Breast epithelium (tissue), 3 donors: ENCODE data around the gene CCDC92.

Source experiments
- CTCF ChIP-seq, 3 donors: fragments of 450-650 bp; IDR thresholded peaks; one replicate each; pipeline ENCODE4 v1.5.1; 2016 to 2017; ENCODE audit warnings: antibody characterized with exemption in 3 of 3, mild to moderate bottlenecking in 3 of 3, moderate library complexity in 3 of 3
- POLR2A ChIP-seq: fragments of 450-650 bp; IDR thresholded peaks from one replicate; pipeline ENCODE4 v1.6.1; 2016; ENCODE audit warnings: antibody characterized with exemption, mild to moderate bottlenecking, moderate library complexity
- POLR2AphosphoS5 ChIP-seq, 3 donors: sonication (generic); formaldehyde crosslinking; IDR thresholded peaks; one replicate each; pipeline ENCODE4 v1.6.1; 2017; ENCODE audit warnings: antibody characterized with exemption in 3 of 3

GRCh38 chr12:123910761-123911193 is 61.9 kb downstream of the CCDC92 start:
- no peak for TF ChIP-seq POLR2A
- TF ChIP-seq CTCF (IDR thresholded peaks at IDR 0.05), result no peak
- TF ChIP-seq POLR2AphosphoS5 (IDR thresholded peaks at IDR 0.05), result no peak
